ENCODE measurements around the gene RNF41.

RNF41 gene

GRCh38 chr12:56220611-56221231 lies 1.0 kb downstream of the RNF41 start:
- H3K27ac ChIP-seq = peak overlapping the region; percentile 98

GRCh38 chr12:56219840-56220239 lies 1.9 kb downstream of the RNF41 start:
- H3K27ac ChIP-seq = peak overlapping the region; percentile 98
- TF ChIP-seq CTCF (conservative IDR thresholded peaks at IDR 0.05) = no peak

More at GRCh38 chr12:56220611-56221231, 1.0 kb downstream of the RNF41 start:
- TF ChIP-seq CTCF (conservative IDR thresholded peaks at IDR 0.05) = no peak

GRCh38 chr12:56216461-56216860 lies 5.3 kb downstream of the RNF41 start:
- TF ChIP-seq CTCF (conservative IDR thresholded peaks at IDR 0.05) = no peak
- peak overlapping the region; percentile 98 for H3K27ac ChIP-seq

GRCh38 chr12:56213878-56214277 lies 7.8 kb downstream of the RNF41 start:
- no peak for TF ChIP-seq CTCF (conservative IDR thresholded peaks at IDR 0.05)
- H3K27ac ChIP-seq = peak overlapping the region; percentile 98

GRCh38 chr12:56212361-56212760 lies 9.4 kb downstream of the RNF41 start:
- no peak for TF ChIP-seq CTCF (conservative IDR thresholded peaks at IDR 0.05)
- 0 out of 2 replicates have a peak overlapping the region, but pooled peaks have one; percentile 28 for H3K27ac ChIP-seq

- peak overlapping the region; percentile 14; the same call in 1 of the 2 replicates for H3K27ac ChIP-seq
- no peak for TF ChIP-seq CTCF (conservative IDR thresholded peaks at IDR 0.05)
These were observed 13.7 kb downstream of the RNF41 start for GRCh38 chr12:56208006-56208405.

- peak overlapping the region; percentile 26; the same call in 1 of the 2 replicates for H3K27ac ChIP-seq
- peak; percentile 90 for TF ChIP-seq CTCF (conservative IDR thresholded peaks at IDR 0.05)
These were observed 15.1 kb downstream of the RNF41 start for GRCh38 chr12:56206452-56207166.
